ENCODE measurements around the gene PTPRT. TPM values are rescaled to one million over a fixed set of nuclear protein-coding genes. Genes with fewer than 3 reads are reported as not detected.
"Not testable (repeated sequence)": the region's sequence is repeated elsewhere in the genome, so short reads cannot be mapped to it uniquely, and the experiment has no call there.

The PTPRT gene
- total RNA-seq, 1 donor from 2014 or later: not detected

- no peaks in the 10 kb centered on the region for H3K36me3 Mint-ChIP-seq (ENCODE audit: unreplicated experiment)
- no peaks in the 10 kb centered on the region for H3K27me3 Mint-ChIP-seq (ENCODE audit: unreplicated experiment)
- H3K4me3 Mint-ChIP-seq (ENCODE audit: unreplicated experiment): no peak overlapping the region
- peaks cover 16% of the 10 kb centered on the region for H3K9me3 Mint-ChIP-seq (ENCODE audit: unreplicated experiment)
- peak; percentile 5 for DNase-seq (ENCODE audit: extremely low spot score, unreplicated experiment)
- H3K27ac Mint-ChIP-seq (ENCODE audit: unreplicated experiment): no peak overlapping the region
- TF ChIP-seq CTCF (IDR thresholded peaks at IDR 0.05): no peak
- no peaks in the 10 kb centered on the region for H3K4me1 Mint-ChIP-seq (ENCODE audit: unreplicated experiment)
Measured at GRCh38 chr20:43167615-43168014, 22.1 kb downstream of the PTPRT start.

GRCh38 chr20:43167021-43167420 lies 22.7 kb downstream of the PTPRT start:
- no peak for TF ChIP-seq CTCF (IDR thresholded peaks at IDR 0.05)
- H3K9me3 Mint-ChIP-seq (ENCODE audit: unreplicated experiment): peaks cover 16% of the 10 kb centered on the region
- H3K4me1 Mint-ChIP-seq (ENCODE audit: unreplicated experiment): no peaks in the 10 kb centered on the region

GRCh38 chr20:43165611-43166010 lies 24.1 kb downstream of the PTPRT start:
- no peaks in the 10 kb centered on the region for H3K27me3 Mint-ChIP-seq (ENCODE audit: unreplicated experiment)
- peaks cover 21% of the 10 kb centered on the region for H3K9me3 Mint-ChIP-seq (ENCODE audit: unreplicated experiment)
- no peak for DNase-seq (ENCODE audit: extremely low spot score, unreplicated experiment)
- no peak overlapping the region for H3K4me3 Mint-ChIP-seq (ENCODE audit: unreplicated experiment)
- no peak for TF ChIP-seq CTCF (IDR thresholded peaks at IDR 0.05)
- H3K4me1 Mint-ChIP-seq (ENCODE audit: unreplicated experiment): no peaks in the 10 kb centered on the region
- H3K27ac Mint-ChIP-seq (ENCODE audit: unreplicated experiment): no peak overlapping the region
- no peaks in the 10 kb centered on the region for H3K36me3 Mint-ChIP-seq (ENCODE audit: unreplicated experiment)

More at GRCh38 chr20:43167021-43167420, 22.7 kb downstream of the PTPRT start:
- Mint-ChIP-seq H3K27me3 (ENCODE audit: unreplicated experiment) (no peaks in the 10 kb centered on the region), H3K36me3 (ENCODE audit: unreplicated experiment) (no peaks in the 10 kb centered on the region), H3K4me3 (ENCODE audit: unreplicated experiment) (no peak overlapping the region), H3K27ac (ENCODE audit: unreplicated experiment) (no peak overlapping the region)
- peak; percentile 27 for DNase-seq (ENCODE audit: extremely low spot score, unreplicated experiment)

GRCh38 chr20:43164736-43165135 lies 25.0 kb downstream of the PTPRT start:
- H3K4me3 Mint-ChIP-seq (ENCODE audit: unreplicated experiment); H3K36me3 Mint-ChIP-seq (ENCODE audit: unreplicated experiment); H3K27me3 Mint-ChIP-seq (ENCODE audit: unreplicated experiment); H3K4me1 Mint-ChIP-seq (ENCODE audit: unreplicated experiment); DNase-seq (ENCODE audit: extremely low spot score, unreplicated experiment); H3K27ac Mint-ChIP-seq (ENCODE audit: unreplicated experiment): not testable (repeated sequence)
- H3K9me3 Mint-ChIP-seq (ENCODE audit: unreplicated experiment): peaks cover 21% of the 10 kb centered on the region

GRCh38 chr20:43161716-43162115 lies 28.0 kb downstream of the PTPRT start:
- no peaks in the 10 kb centered on the region for H3K4me1 Mint-ChIP-seq (ENCODE audit: unreplicated experiment)
- H3K4me3 Mint-ChIP-seq (ENCODE audit: unreplicated experiment): no peak overlapping the region
- H3K36me3 Mint-ChIP-seq (ENCODE audit: unreplicated experiment): no peaks in the 10 kb centered on the region
- no peak for DNase-seq (ENCODE audit: extremely low spot score, unreplicated experiment)
- no peaks in the 10 kb centered on the region for H3K27me3 Mint-ChIP-seq (ENCODE audit: unreplicated experiment)
- H3K27ac Mint-ChIP-seq (ENCODE audit: unreplicated experiment): no peak overlapping the region
- no peak for TF ChIP-seq CTCF (IDR thresholded peaks at IDR 0.05)
- peaks cover 21% of the 10 kb centered on the region for H3K9me3 Mint-ChIP-seq (ENCODE audit: unreplicated experiment)

- DNase-seq (ENCODE audit: extremely low spot score, unreplicated experiment): no peak
- Mint-ChIP-seq H3K36me3 (ENCODE audit: unreplicated experiment) (no peaks in the 10 kb centered on the region), H3K4me1 (ENCODE audit: unreplicated experiment) (no peaks in the 10 kb centered on the region), H3K4me3 (ENCODE audit: unreplicated experiment) (no peak overlapping the region), H3K9me3 (ENCODE audit: unreplicated experiment) (peaks cover 21% of the 10 kb centered on the region), H3K27me3 (ENCODE audit: unreplicated experiment) (no peaks in the 10 kb centered on the region), H3K27ac (ENCODE audit: unreplicated experiment) (no peak overlapping the region)
- TF ChIP-seq CTCF (IDR thresholded peaks at IDR 0.05): no peak
Measured at GRCh38 chr20:43160941-43161340, 28.8 kb downstream of the PTPRT start.
